Measurements from ENCODE around the gene ZNF787. TPM values are rescaled to one million over a fixed set of nuclear protein-coding genes. Genes with fewer than 3 reads are reported as not detected.

Gene ZNF787
- total and polyA plus RNA-seq, 2 of the 13 experiments (the other 11 are each of a cell fraction or from before 2014, with no cell fraction given) = 15.1 to 42.8 TPM

GRCh38 chr19:56120002-56120370 is 1.1 kb downstream of the ZNF787 start (continued):
- TF ChIP-seq ATF7 (IDR thresholded peaks at IDR 0.05) (no peak), ATF7 (CRISPR knock-in tag; IDR thresholded peaks at IDR 0.05) (no peak), KDM6A (CRISPR knock-in tag; IDR thresholded peaks at IDR 0.05; ENCODE audit: low read depth) (no peak), ZNF24 (IDR thresholded peaks at IDR 0.05) (no peak), DNMT1 (CRISPR knock-in tag; IDR thresholded peaks at IDR 0.05) (no peak), RBM39 (IDR thresholded peaks at IDR 0.05; ENCODE audit: low read depth, low read length, poor library complexity, severe bottlenecking) (peak; percentile 46), DMAP1 (CRISPR knock-in tag; IDR thresholded peaks at IDR 0.05) (no peak), ZFP90 (CRISPR knock-in tag; IDR thresholded peaks at IDR 0.05; ENCODE audit: borderline replicate concordance) (no peak), HHEX (CRISPR knock-in tag; IDR thresholded peaks at IDR 0.05) (no peak), ZNF543 (CRISPR knock-in tag; IDR thresholded peaks at IDR 0.05) (0 out of 2 replicates have a peak, but pooled peaks have one; percentile 77), ZNF776 (CRISPR knock-in tag; IDR thresholded peaks at IDR 0.05) (no peak), ZNF572 (CRISPR knock-in tag; IDR thresholded peaks at IDR 0.05) (no peak), HOXA9 (CRISPR knock-in tag; IDR thresholded peaks at IDR 0.05; ENCODE audit: borderline replicate concordance) (no peak), SNAPC5 (CRISPR knock-in tag; IDR thresholded peaks at IDR 0.05; ENCODE audit: borderline replicate concordance) (no peak), BRD4 (CRISPR knock-in tag; IDR thresholded peaks at IDR 0.05) (no peak), CREB1 (IDR thresholded peaks at IDR 0.05) (no peak), CREB1 (CRISPR knock-in tag; IDR thresholded peaks at IDR 0.05) (no peak)
- TF ChIP-seq, protein P1, sequence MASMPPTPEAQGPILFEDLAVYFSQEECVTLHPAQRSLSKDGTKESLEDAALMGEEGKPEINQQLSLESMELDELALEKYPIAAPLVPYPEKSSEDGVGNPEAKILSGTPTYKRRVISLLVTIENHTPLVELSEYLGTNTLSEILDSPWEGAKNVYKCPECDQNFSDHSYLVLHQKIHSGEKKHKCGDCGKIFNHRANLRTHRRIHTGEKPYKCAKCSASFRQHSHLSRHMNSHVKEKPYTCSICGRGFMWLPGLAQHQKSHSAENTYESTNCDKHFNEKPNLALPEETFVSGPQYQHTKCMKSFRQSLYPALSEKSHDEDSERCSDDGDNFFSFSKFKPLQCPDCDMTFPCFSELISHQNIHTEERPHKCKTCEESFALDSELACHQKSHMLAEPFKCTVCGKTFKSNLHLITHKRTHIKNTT (CRISPR knock-in tag; IDR thresholded peaks at IDR 0.05) = no peak

Data from HepG2 (cell line).